Fibroblast of the conjunctiva (primary cell): ENCODE measurements around the gene CD3E.
A peak's percentile ranks its signal among the peaks of the same experiment; 100 is the strongest.
"Not testable (repeated sequence)": the region's sequence is repeated elsewhere in the genome, so short reads cannot be mapped to it uniquely, and the experiment has no call there.

Source experiments
- DNase-seq: peaks from one replicate; pipeline ENCODE4 v3.0.0-alpha.2; 2010; ENCODE audit warnings: low read depth

CD3E gene

DNA sequence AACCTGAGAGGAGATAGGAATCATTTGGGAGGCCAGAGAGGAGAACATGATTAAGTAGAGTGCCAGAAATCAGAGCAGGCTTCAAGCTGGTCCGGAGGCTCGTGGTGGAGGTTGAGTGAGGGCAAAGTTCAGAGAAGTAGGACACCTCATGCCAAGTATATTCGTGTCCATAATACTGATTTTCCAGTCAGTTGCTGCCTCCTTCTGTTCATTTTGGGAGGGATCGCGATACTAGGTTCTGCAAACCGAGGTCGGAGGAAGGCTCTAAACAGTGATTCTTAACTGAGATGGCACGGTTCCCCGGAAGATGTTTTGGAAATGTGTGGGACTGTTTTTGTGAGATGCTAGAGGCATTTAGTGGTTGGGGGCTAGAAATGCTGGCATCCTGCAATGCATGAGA lies 13.6 kb upstream of the CD3E start:
- no peak for DNase-seq

- DNase-seq: peak; percentile 38
These were observed 12.9 kb upstream of the CD3E start for GRCh38 chr11:118291477-118292135.

DNA sequence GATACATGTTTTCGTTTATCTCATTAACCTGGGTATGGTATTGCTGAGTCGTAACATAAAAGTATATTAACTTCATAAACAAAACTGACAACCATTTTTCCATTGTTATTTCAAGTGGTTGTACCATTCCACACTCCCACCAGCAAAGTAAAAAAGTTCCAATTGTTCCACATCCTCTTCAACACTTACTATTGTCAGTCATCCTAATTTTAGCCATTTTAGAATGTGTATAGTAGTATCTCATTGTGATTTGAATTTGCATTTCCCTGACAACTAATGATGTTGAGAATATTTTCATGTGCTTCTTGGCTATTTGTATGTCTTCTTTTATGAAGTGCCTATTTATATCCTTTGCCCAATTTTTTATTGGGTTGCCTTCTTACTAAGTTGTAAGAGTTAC lies 10.5 kb upstream of the CD3E start:
- no peak for DNase-seq

DNA sequence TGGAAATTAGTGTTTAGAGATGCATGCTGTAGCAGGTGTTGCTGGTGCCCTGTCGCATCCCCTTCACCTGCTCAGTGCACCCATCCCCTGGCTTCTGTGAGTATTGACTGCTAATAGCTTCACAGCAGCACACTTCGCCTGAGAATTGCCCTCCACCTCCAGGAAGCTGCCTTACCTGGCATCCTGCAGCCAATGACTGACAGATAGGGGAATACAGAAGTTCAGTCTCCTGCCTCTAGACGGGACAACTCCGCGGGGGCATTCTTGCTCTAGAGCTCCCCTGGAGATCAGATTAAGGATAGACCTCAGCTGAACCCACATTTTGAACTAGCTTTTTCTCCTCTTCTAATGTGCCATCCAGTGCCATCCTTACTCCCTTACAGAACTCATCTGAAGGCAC lies 9.3 kb upstream of the CD3E start:
- DNase-seq: no peak

DNA sequence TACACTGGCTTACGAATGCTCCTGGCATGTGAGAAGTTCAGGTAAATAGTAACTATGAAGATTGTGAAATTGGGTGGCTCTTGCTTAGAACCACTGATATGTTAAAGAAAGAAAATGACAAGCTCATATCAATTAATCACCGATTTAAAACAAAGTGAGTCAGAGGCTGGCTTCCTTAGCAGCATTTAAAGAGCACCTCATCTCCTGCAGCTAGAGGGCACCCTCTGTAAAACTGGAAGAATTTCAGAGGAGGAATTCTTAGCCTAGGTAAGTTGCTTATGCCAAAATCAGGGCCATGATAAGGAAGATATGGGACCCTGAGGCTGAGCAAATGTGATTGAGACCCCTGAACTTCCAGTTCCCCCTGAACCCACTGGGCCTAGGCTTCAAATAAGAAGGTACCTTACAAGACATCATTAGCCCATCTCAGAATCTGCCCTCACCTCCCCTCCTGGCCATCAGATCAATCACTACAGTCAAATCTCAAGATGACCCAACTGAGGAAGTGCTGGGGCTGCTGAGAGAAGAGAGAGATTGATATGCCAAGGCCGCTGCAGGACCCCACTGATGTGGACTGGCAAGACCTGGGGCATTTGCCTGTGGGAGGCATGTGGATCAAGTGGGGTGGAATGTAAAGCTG lies 8.6 kb upstream of the CD3E start:
- DNase-seq: no peak

- no peak for DNase-seq
These were observed 2.8 kb upstream of the CD3E start for GRCh38 chr11:118301600-118302195.

GRCh38 chr11:118304227-118304567 lies 333 bp upstream of the CD3E start:
- no peak for DNase-seq

- no peak for DNase-seq
These were observed 1.2 kb downstream of the CD3E start for GRCh38 chr11:118305726-118306125.

DNA sequence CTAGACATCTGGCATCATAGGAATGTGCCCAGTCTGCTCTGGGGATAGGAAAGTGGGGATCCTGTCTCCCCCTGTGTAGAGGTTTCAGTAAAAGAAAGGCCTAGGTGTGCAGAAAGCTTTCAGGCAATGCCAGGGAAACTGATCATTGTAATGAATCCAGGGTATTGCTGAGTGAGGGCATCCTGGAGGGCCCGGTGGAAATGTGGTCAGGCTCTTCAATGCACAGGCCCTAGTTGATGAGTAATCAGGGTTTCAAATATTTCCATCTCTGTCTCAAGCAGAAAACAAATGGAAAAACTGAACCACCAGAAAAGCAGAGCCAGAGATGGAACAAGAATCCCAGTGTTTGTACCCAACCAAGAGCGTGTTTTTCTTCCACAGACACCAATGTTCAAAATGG lies 2.0 kb downstream of the CD3E start:
- DNase-seq: no peak

DNA sequence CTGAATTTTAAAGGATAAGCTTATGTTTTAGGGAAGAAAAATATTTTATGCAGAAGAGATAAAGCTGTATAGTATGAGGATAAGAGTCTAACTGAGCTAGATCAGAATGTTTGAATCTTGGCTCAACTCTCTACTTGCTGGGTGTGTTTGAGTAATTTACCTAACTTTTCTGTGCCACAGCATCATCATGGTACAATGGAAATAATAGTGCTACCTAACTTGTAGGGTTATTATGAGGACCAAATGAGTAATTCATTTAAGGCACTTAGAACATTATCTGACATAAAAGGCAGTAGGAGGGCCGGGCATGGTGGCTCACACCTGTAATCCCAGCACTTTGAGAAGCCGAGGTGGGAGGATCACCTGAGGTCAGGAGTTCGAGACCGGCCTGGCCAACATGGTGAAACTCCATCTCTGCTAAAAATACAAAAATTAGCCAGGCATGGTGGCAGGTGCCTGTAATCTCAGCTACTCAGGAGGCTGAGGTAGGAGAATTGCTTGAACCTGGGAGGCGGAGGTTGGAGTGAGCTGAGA lies 4.5 kb downstream of the CD3E start:
- not testable (repeated sequence) for DNase-seq

DNA sequence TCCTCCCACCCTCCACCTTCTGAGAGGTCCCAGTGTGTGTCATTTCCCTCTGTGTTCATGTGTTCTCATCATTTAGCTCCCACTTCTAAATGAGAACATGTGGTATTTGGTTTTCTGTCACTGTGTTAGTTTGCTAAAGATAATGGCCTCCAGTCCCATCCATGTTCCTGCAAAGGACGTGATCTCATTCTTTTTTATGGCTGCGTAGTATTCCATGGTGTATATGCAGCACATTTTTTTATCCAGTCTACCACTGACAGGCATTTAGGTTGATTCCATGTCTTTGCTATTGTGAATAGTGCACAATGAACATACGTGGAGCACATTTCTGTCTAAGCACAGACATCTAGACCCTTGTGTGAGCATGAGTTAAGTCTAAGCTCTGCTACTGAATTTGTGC lies 5.7 kb downstream of the CD3E start:
- no peak for DNase-seq

DNA sequence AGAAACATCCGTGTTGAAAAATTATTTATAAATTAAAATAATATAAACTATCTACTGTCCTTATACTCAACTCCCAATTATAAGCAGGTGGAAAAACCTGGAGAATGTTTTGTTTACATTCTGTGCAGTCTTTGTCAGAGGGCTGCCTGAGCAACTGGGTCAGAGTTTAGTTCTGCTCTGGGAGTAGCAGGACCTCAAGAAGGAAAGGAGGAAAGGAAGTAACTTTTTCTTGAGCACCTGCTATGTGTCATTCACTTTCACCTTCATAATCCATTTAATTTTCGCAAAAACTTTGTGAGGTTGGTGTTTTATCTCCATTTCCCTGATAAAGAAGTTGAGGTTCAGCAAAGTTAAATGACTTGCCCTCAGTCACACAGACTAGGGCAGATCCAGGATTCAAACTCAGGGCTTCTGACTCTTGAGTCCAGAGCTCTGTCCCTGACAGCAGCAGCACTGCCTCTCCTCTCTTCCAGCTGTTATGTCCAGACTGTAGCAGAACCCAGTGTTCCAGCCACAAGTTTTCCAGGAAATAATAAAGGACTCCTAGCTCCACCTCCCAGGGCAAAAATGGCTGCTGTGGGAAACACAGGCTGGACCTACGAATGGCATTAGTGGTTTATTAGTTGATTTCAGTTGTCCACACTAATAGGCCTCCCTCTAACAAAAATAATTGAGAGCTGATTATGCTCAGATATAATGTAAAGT lies 6.4 kb downstream of the CD3E start:
- no peak for DNase-seq

DNA sequence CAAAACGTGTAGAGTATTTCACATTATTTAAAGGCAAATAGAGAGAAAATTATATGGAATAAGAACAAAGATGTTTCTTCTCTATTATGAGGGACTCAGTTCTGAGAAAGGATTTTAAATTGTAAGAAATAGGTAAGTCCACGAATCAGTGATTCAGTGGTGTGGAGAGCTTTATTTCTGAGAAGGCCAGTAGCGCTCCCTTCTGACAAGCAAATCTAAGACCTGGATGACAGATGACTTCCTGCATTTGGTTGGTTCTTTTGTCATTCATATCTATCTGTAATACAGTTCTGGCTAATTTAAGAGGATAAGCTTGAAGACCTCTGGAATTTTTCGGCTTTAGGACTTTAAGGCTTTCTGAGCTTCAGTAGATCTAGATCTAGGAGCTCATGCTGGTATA lies 7.0 kb downstream of the CD3E start:
- DNase-seq: no peak

DNA sequence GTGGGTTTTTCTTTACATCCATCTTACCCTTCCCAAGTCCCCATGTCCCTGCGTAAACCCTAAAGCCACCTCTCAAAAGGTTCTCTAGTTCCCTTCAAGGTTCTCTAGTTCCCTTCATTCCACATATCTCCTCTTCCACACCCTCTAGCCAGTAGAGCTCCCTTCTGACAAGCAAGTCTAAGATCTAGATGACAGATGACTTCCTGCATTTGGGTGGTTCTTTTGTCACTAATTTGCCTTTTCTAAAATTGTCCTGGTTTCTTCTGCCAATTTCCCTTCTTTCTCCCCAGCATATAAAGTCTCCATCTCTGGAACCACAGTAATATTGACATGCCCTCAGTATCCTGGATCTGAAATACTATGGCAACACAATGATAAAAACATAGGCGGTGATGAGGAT lies 7.8 kb downstream of the CD3E start:
- no peak for DNase-seq

- no peak for DNase-seq
These were observed 8.7 kb downstream of the CD3E start for GRCh38 chr11:118313242-118313641.

DNA sequence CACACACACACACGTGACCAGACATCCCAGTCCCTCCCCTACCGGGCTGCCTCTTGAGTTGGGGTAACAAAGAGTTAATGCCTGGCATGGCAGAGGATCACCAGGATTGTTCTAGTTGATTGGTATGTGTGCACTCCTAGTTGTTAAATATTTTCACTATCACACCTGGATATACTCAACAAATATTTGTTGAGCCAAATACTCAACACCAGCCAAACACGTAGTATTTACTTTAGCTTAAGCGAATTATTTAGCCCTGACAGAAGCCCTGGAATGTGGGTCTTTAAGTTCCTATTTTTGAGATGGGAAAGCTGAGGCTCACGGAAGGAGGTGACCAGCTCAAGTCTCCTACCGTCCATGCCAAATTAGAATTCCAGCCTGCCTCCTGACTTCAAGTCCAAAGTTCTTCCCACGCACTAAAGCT lies 10.5 kb downstream of the CD3E start:
- DNase-seq: no peak

- DNase-seq: no peak
These were observed 13.6 kb downstream of the CD3E start for GRCh38 chr11:118318124-118318523.

DNA sequence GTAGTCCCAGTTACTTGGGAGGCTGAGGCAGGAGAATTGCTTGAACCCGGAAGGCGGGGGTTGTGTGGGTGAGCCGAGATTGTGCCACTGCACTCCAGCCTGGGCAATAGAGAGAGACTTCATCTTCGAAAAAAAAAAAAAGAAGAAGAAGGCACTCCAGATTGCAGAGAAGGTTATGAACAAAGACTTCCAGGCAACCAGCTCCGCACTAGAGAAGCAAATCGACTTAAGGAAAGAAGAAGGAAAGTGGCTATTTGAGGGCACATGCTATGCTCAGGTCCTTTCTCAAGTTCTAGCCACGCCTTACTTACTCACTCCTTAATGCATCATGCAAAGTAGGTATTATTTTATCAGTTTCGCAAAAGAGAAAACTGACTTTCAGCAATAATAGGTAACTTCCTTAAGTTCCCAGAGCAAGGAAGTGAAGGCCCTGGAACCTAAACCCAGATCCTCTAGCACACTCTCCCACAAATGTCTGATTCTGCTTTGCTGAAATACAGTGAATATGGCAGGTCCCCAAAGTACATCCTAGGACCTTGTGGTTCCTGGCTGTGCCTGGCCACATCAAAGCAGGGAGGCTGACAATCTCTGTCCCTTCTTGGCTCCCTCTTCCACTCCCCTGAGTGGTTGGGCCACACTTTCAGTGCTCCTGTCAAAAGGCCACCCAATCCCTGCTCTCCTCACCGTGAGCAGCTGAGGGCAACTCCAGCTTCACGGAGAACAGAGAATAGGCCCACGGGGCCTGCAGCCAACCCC lies 14.2 kb downstream of the CD3E start:
- DNase-seq: no peak

DNA sequence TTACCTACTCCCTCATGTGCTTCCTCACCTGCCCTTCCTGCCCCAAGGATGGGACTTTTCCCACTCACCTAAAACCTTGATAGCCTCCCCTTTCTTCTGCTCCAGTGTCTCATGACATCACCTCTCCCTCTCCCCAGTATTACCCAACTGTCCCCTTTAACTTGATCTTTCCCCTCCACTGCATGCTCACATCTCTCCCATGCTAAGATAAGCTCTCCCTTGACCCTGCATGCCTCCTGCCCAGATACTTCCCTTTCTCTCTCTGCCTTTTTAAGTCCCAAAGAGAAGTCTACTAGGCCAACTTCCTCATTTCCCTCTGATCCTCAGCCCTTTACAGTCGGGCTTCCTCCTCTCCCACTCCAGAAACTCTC lies 14.8 kb downstream of the CD3E start:
- no peak for DNase-seq

DNA sequence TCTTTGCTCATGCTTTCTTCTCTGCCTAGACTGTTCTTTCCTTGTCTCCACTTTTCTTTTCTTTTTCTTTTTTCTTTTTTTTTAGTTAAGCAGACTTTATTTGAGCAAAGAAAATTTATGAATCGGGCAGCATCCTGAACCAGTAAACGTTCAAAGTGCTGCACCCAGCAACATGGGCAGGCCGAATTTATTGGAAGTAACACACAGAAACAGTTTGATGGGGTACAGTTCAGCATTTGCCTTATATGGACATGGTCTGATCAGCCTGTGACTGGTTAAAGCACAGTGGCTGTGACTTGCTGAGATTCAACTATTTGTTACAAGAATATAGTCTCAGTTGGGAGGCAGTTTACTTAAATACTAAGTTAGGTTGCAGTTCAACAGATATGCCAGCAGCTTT lies 16.0 kb downstream of the CD3E start:
- no peak for DNase-seq

DNA sequence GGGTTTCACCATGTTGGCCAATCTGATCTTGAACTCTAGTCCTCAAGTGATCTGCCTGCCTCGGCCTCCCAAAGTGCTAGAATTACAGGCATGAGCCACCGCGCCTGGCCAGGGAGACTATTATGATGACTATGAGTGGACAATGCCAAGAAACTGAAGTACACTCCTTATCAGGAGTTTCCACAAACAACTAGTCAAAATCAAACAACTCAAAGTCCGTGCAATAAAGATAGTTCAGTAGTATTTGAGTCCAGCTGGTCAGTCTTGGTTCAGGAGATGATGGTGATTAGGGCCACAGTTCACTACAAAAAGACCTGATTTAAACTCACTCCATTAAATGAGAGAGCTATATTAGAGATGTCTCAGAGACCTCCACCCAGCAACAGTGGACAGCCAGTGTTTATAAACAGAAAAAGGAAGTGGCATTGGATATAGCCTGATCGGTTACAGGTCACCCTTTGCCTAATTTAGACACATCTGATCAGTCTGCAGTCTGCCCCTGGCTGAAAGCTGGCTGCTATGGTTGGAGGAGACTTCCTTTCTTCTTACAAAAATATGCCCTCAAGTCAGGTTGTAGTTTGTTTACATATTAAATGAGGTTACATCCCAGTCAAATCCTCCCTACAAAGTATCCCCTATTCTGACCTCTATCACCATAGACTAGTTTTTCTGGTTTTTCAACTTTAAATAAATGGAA lies 17.0 kb downstream of the CD3E start:
- no peak for DNase-seq

DNA sequence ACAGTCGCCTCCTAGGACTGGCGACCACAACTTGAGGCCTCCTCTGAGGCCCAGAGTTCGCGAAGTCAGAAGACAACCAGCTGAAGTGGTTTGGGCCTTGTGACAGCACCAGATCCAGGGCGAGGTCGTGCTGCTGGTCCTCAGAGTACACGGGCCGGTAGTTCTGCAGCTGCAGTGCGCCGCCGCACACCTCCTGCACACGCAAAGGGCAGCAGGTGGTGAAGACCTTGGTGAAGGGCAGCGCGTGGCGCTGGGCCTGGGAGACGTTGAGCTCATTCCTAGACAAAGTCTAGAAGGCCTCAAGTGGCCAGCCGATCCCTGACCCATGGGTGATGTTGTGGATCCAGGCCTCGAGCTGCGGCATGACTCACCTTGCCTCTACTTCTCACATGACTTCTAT lies 18.2 kb downstream of the CD3E start:
- no peak for DNase-seq
